K562 (cell line): Measurements from ENCODE around the gene PTGIS. TPM values are rescaled to one million over a fixed set of nuclear protein-coding genes. Genes with fewer than 3 reads are reported as not detected.

Experiments used
- ATAC-seq: fragments of 200-7000 bp; cut with Tn5 transposase; 3 replicates; pipeline ENCODE4 v1.9.1; 2020; ENCODE audit warnings: moderate library complexity
- BruUV-seq: library from RNA; stranded (reverse); fragments of 400-500 nt; replicated peaks from 2 replicates; lab custom pipeline; 2021; lab: Mats Ljungman, UMichigan
- CTCF ChIA-PET: fragments of 300-600 bp; formaldehyde crosslinking; extraction: SDS; loops from one replicate; lab custom pipeline; 2021; ENCODE audit warnings: low intra/inter-chr PET ratio; lab: Yijun Ruan, JAX
- POLR2A ChIA-PET: fragments of 300-600, 350-650 bp; sonication (Branson Sonifier 250); formaldehyde crosslinking; extraction: SDS; loops from one replicate; lab custom pipeline; 2021; ENCODE audit warnings: antibody characterized with exemption, inconsistent platforms; lab: Yijun Ruan, JAX
- DNase-seq, 4 experiments: peaks; one replicate each; pipeline versions ENCODE4 v3.0.0 to v3.0.0-alpha.2; 2011 to 2018; ENCODE audit warnings: low spot score in 3 of 4, mixed read lengths in 3 of 4; ENCODE audit errors: extremely low read depth in 1 of 4
- FAIRE-seq: peaks from 2 replicates; lab custom pipeline; 2011; peaks lifted over from hg19 to GRCh38; lab: Jason Lieb, UNC
- H2AFZ ChIP-seq: 2 replicates; pipeline ENCODE4 v1.6.0; 2011; ENCODE audit warnings: low read depth, low read length, control low read depth, inconsistent platforms
- H3K27ac ChIP-seq: fragments of 200-600 bp; 3 replicates; pipeline ENCODE4 v1.8.0; 2011; ENCODE audit warnings: low read depth, mild to moderate bottlenecking, control low read depth, inconsistent platforms, low read length, moderate library complexity, mixed read lengths; ENCODE audit errors: extremely low read depth
- H3K27me3 ChIP-seq, 2 experiments: fragments of 300-600 bp in 1 of 2; 2 replicates in 1 of 2; 3 replicates in 1 of 2; pipeline versions ENCODE4 v1.6.0 to v1.8.0; 2011; ENCODE audit warnings: inconsistent platforms in 2 of 2, low read length in 2 of 2, mild to moderate bottlenecking in 1 of 2, mixed read lengths in 1 of 2, moderate library complexity in 1 of 2; ENCODE audit not compliant: control insufficient read depth in 2 of 2, insufficient read depth in 2 of 2
- H3K36me3 ChIP-seq: fragments of 300-600 bp; 3 replicates; pipeline ENCODE4 v1.8.0; 2011; ENCODE audit warnings: mild to moderate bottlenecking, low read length, inconsistent platforms; ENCODE audit not compliant: control insufficient read depth, insufficient read depth
- H3K4me1 ChIP-seq, 2 experiments: fragments of 200-600 bp in 1 of 2; replicated peaks in 1 of 2; 2 replicates in 1 of 2; 3 replicates in 1 of 2; pipeline versions ENCODE4 v1.5.1 to v1.8.0; 2011; ENCODE audit warnings: inconsistent platforms in 2 of 2, low read length in 2 of 2, mild to moderate bottlenecking in 1 of 2, mixed read lengths in 1 of 2, moderate library complexity in 1 of 2; ENCODE audit not compliant: control insufficient read depth in 2 of 2, insufficient read depth in 2 of 2
- H3K4me2 ChIP-seq: 2 replicates; pipeline ENCODE4 v1.6.1; 2011; ENCODE audit warnings: low read length, control low read depth, inconsistent platforms, mixed read lengths; ENCODE audit not compliant: insufficient read depth
- H3K4me3 ChIP-seq: fragments of 200-600 bp; sonication (generic), shearing (Covaris generic); 2 replicates; pipeline ENCODE4 v1.5.1; 2016; ENCODE audit warnings: control low read depth, inconsistent platforms
- H3K79me2 ChIP-seq: fragments of 200-600 bp; 3 replicates; pipeline ENCODE4 v1.8.0; 2011; ENCODE audit warnings: low read length, inconsistent platforms; ENCODE audit not compliant: control insufficient read depth, insufficient read depth
- H3K9ac ChIP-seq, 2 experiments: 2 replicates each; pipeline versions ENCODE4 v1.6.0 to v1.6.1; 2011; ENCODE audit warnings: low read depth in 2 of 2, low read length in 2 of 2, control low read depth in 1 of 2, inconsistent platforms in 1 of 2, mild to moderate bottlenecking in 1 of 2, mixed read lengths in 1 of 2; ENCODE audit not compliant: insufficient read depth in 1 of 2
- H3K9me1 ChIP-seq: one replicate; pipeline ENCODE4 v1.6.0; 2011; ENCODE audit warnings: inconsistent platforms, mild to moderate bottlenecking, low read length, moderate library complexity; ENCODE audit not compliant: control insufficient read depth, insufficient read depth
- H3K9me3 ChIP-seq: replicated peaks from 2 replicates; pipeline ENCODE4 v1.5.1; 2011; ENCODE audit warnings: low read depth, low read length, inconsistent platforms; ENCODE audit not compliant: control insufficient read depth, insufficient read depth
- H4K20me1 ChIP-seq: replicated peaks from 2 replicates; pipeline ENCODE4 v1.6.1; 2011; ENCODE audit warnings: low read length, inconsistent platforms, mixed read lengths; ENCODE audit not compliant: control insufficient read depth, insufficient read depth
- CEBPG ChIP-seq, 3 experiments: fragments of 200-800 bp in 1 of 3; sonication (Bioruptor generic) in 1 of 3; sonication (generic) in 1 of 3; formaldehyde crosslinking in 1 of 3; IDR thresholded peaks in 2 of 3; conservative IDR thresholded peaks in 1 of 3; 2 replicates each; pipeline versions ENCODE4 v1.6.1 to v1.8.0; 2016 to 2022; ENCODE audit warnings: missing compliant biosample characterization in 2 of 3, missing genetic modification characterization in 2 of 3, mild to moderate bottlenecking in 1 of 3, missing genetic modification reagents in 1 of 3
- MBD2 ChIP-seq: sonication (generic); IDR thresholded peaks from 2 replicates; pipeline ENCODE4 v1.6.1; 2016; ENCODE audit warnings: low read depth, borderline replicate concordance
- NFYB ChIP-seq: IDR thresholded peaks from 2 replicates; pipeline ENCODE4 v1.6.1; 2011; ENCODE audit warnings: mild to moderate bottlenecking, moderate library complexity; ENCODE audit not compliant: insufficient read length; ENCODE audit errors: extremely low read depth
- PHTF2 ChIP-seq: fragments of 250-450 bp; sonication (Bioruptor Pico); IDR thresholded peaks from 2 replicates; pipeline ENCODE4 v1.5.0; 2021; ENCODE audit warnings: mild to moderate bottlenecking
- RFX1 ChIP-seq: fragments of 450-650 bp; IDR thresholded peaks from 2 replicates; pipeline ENCODE4 v1.6.1; 2016; ENCODE audit warnings: mild to moderate bottlenecking, moderate library complexity
- SMARCA4 ChIP-seq: fragments of 450-650 bp; IDR thresholded peaks from 2 replicates; pipeline ENCODE4 v1.6.1; 2016
- STAT5A ChIP-seq: IDR thresholded peaks from 2 replicates; pipeline ENCODE4 v1.6.1; 2012; ENCODE audit warnings: low read length, inconsistent platforms, borderline replicate concordance
- ZNF12 ChIP-seq: sonication (generic); formaldehyde crosslinking; IDR thresholded peaks from 2 replicates; pipeline ENCODE4 v1.4.0; 2020; ENCODE audit warnings: mild to moderate bottlenecking, missing genetic modification reagents
- WGBS: fragments of 100-300 bp; shearing (Covaris generic); methylation state at CpG from one replicate; pipeline ENCODE4 v1.1.6; 2016; ENCODE audit warnings: low coverage, mixed read lengths; ENCODE audit not compliant: insufficient coverage; ENCODE audit errors: missing lambda C conversion rate; 5-methylcytosine and 5-hydroxymethylcytosine counted together
- in situ Hi-C: fragments of 300-500 bp; cut with MboI; formaldehyde crosslinking; loops from 4 replicates; pipeline ENCODE4 v1.15.0; 2018; ENCODE audit warnings: inconsistent platforms, mixed read lengths
- intact Hi-C: fragments of 100-400 bp; cut with micrococcal nuclease; formaldehyde crosslinking; loops from 2 replicates; pipeline ENCODE4 v1.14.2; 2022
- polyA plus RNA-seq, 8 experiments: library from polyadenylated mRNA; depleted of rRNA in 4 of 8; stranded (reverse) in 5 of 8; unstranded in 3 of 8; fragments of >200 nt; fragmentation: Nextera tagmentation in 2 of 8; fragmentation: Illumina TruSeq in 1 of 8; extraction: Ambion mirVana in 2 of 8; extraction: Trizol in 1 of 8; gene quantifications; 2 replicates each; pipeline versions ENCODE4 v1.2.1 to v1.2.3, GENCODE V29; 2011 to 2014; ENCODE audit warnings: inconsistent platforms in 1 of 8, missing spikeins in 1 of 8
- total RNA-seq, 7 experiments: library from RNA; depleted of rRNA in 6 of 7; stranded (reverse); fragments of >200 nt in 6 of 7; fragmentation: Illumina TruSeq in 2 of 7; extraction: Trizol in 2 of 7; gene quantifications; 2 replicates each; pipeline versions ENCODE4 v1.2.1 to v1.2.3, GENCODE V29; 2011 to 2021; ENCODE audit warnings: low replicate concordance in 1 of 7
- TF ChIP-seq, protein P1 (sequence below): sonication (generic); formaldehyde crosslinking; IDR thresholded peaks from 2 replicates; pipeline ENCODE4 v1.8.0; 2023; ENCODE audit warnings: mild to moderate bottlenecking, missing genetic modification reagents
- TF ChIP-seq, protein P2 (sequence below): fragments of 450-650 bp; IDR thresholded peaks from 2 replicates; pipeline ENCODE4 v1.6.1; 2014; ENCODE audit warnings: low read depth, mild to moderate bottlenecking, moderate library complexity, borderline replicate concordance

PTGIS gene
- total and polyA plus RNA-seq, 9 of the 15 experiments (the other 6 are each of a cell fraction or from before 2014, with no cell fraction given): not detected

DNA sequence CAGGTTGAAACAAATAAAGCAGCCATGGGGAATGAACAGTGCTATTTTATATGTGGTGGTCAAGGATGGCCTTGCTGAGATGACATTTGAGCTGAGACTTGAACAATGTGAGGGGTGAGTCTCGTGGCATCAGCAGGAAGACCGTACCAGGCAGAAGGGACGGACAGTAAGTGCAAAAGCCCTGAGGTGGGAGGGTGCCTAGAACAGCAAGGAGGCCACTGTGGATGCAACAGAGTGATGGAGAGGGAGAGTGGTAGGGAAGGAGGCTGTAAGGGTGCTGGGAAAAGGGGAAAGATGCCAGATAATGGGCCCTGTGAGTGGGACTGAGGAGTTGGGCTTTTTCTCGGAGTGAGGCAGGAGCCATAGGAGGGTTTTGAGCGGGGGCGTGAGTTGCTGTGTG is 97.0 kb downstream of the PTGIS start:
- H3K4me1 ChIP-seq: no peaks in the 10 kb centered on the region
- H3K27ac ChIP-seq: no peak overlapping the region
- no peak for TF ChIP-seq MBD2
- TF ChIP-seq, protein P1, sequence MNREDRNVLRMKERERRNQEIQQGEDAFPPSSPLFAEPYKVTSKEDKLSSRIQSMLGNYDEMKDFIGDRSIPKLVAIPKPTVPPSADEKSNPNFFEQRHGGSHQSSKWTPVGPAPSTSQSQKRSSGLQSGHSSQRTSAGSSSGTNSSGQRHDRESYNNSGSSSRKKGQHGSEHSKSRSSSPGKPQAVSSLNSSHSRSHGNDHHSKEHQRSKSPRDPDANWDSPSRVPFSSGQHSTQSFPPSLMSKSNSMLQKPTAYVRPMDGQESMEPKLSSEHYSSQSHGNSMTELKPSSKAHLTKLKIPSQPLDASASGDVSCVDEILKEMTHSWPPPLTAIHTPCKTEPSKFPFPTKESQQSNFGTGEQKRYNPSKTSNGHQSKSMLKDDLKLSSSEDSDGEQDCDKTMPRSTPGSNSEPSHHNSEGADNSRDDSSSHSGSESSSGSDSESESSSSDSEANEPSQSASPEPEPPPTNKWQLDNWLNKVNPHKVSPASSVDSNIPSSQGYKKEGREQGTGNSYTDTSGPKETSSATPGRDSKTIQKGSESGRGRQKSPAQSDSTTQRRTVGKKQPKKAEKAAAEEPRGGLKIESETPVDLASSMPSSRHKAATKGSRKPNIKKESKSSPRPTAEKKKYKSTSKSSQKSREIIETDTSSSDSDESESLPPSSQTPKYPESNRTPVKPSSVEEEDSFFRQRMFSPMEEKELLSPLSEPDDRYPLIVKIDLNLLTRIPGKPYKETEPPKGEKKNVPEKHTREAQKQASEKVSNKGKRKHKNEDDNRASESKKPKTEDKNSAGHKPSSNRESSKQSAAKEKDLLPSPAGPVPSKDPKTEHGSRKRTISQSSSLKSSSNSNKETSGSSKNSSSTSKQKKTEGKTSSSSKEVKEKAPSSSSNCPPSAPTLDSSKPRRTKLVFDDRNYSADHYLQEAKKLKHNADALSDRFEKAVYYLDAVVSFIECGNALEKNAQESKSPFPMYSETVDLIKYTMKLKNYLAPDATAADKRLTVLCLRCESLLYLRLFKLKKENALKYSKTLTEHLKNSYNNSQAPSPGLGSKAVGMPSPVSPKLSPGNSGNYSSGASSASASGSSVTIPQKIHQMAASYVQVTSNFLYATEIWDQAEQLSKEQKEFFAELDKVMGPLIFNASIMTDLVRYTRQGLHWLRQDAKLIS (CRISPR knock-in tag): no peak
- no peak for TF ChIP-seq SMARCA4
- no peak for TF ChIP-seq NFYB
- no peak for TF ChIP-seq PHTF2 (CRISPR knock-in tag)
- TF ChIP-seq RFX1: no peak
- TF ChIP-seq CEBPG (CRISPR knock-in tag; IDR thresholded peaks at IDR 0.05): no peak
- TF ChIP-seq CEBPG (tag; conservative IDR thresholded peaks at IDR 0.05 in 1 of 2, IDR thresholded peaks at IDR 0.05 in 1 of 2): no peak
- no peak for TF ChIP-seq STAT5A
- no peak for TF ChIP-seq ZNF12 (CRISPR knock-in tag)
- TF ChIP-seq, protein P2, sequence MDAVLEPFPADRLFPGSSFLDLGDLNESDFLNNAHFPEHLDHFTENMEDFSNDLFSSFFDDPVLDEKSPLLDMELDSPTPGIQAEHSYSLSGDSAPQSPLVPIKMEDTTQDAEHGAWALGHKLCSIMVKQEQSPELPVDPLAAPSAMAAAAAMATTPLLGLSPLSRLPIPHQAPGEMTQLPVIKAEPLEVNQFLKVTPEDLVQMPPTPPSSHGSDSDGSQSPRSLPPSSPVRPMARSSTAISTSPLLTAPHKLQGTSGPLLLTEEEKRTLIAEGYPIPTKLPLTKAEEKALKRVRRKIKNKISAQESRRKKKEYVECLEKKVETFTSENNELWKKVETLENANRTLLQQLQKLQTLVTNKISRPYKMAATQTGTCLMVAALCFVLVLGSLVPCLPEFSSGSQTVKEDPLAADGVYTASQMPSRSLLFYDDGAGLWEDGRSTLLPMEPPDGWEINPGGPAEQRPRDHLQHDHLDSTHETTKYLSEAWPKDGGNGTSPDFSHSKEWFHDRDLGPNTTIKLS: no peak
- in situ Hi-C loops (no loop called here), intact Hi-C loops (no loop called here)
- no peak overlapping the region for H3K9ac ChIP-seq
- no peak for ATAC-seq
- no peaks in the 10 kb centered on the region for H3K9me1 ChIP-seq
- ChIA-PET CTCF (no interaction called here), POLR2A (no interaction called here)
- 0% methylated on average over 6 of the region's 6 CpGs for WGBS
- no peak for FAIRE-seq
- H4K20me1 ChIP-seq: 0 out of 2 replicates have a peak, but pooled peaks cover 7% of the 10 kb centered on the region
- H3K27me3 ChIP-seq: peaks cover 7 to 40% of the 10 kb centered on the region in 2 experiments
- no peak overlapping the region for H3K4me3 ChIP-seq
- no TSS peak for BruUV-seq
- no peaks in the 10 kb centered on the region for H3K9me3 ChIP-seq
- no peak for DNase-seq
- no peaks in the 10 kb centered on the region for H3K79me2 ChIP-seq
- H3K4me2 ChIP-seq: no peak overlapping the region
- no peak overlapping the region for H2AFZ ChIP-seq
- H3K36me3 ChIP-seq: no peaks in the 10 kb centered on the region
